HEK293 (cell line): ENCODE measurements around the gene GIT1.
A peak's percentile ranks its signal among the peaks of the same experiment; 100 is the strongest.

Source experiments
- CTCF ChIA-PET: fragments of 350-600 bp; formaldehyde crosslinking; extraction: SDS; loops from one replicate; lab custom pipeline; 2021; ENCODE audit warnings: antibody characterized with exemption; lab: Yijun Ruan, JAX
- POLR2A ChIA-PET: fragments of 300-600 bp; formaldehyde crosslinking; extraction: SDS; loops from one replicate; lab custom pipeline; 2020; ENCODE audit warnings: antibody characterized with exemption, inconsistent platforms; lab: Yijun Ruan, JAX
- H3K27ac ChIP-seq: fragments of 200-500 bp; sonication (Bioruptor generic); 2 replicates; pipeline ENCODE4 v1.5.1; 2014; ENCODE audit warnings: low read depth, low read length, control low read depth, inconsistent platforms; ENCODE audit errors: extremely low read depth
- H3K36me3 ChIP-seq, 2 experiments: fragments of 200-500 bp in 1 of 2; sonication (Bioruptor generic) in 1 of 2; 1 replicate in 1 of 2; 2 replicates in 1 of 2; pipeline ENCODE4 v1.5.1; 2014 to 2017; ENCODE audit warnings: inconsistent platforms in 2 of 2, low read length in 2 of 2; ENCODE audit not compliant: control insufficient read depth in 2 of 2, insufficient read depth in 1 of 2
- H3K4me1 ChIP-seq: fragments of 200-500 bp; sonication (Bioruptor generic); 2 replicates; pipeline ENCODE4 v1.5.1; 2014; ENCODE audit warnings: mild to moderate bottlenecking, low read length, inconsistent platforms; ENCODE audit not compliant: control insufficient read depth, insufficient read depth
- H3K4me3 ChIP-seq: 2 replicates; pipeline ENCODE4 v1.5.1; 2011; ENCODE audit warnings: low read depth, mild to moderate bottlenecking, control low read depth, low read length, moderate library complexity
- H3K9me3 ChIP-seq: fragments of 200-500 bp; sonication (Bioruptor generic); 2 replicates; pipeline ENCODE4 v1.5.1; 2014; ENCODE audit warnings: low read depth, low read length, inconsistent platforms; ENCODE audit not compliant: control insufficient read depth, insufficient read depth
- BCL11B ChIP-seq: fragments of 450-650 bp; formaldehyde crosslinking; IDR thresholded peaks from 2 replicates; pipeline ENCODE4 v1.5.1; 2016; ENCODE audit warnings: low read depth, missing biosample characterization, missing genetic modification characterization
- HOXA7 ChIP-seq: sonication (generic); formaldehyde crosslinking; IDR thresholded peaks from 2 replicates; pipeline ENCODE4 v1.8.1; 2022; ENCODE audit warnings: missing genetic modification reagents, borderline replicate concordance
- KLF8 ChIP-seq: fragments of 450-650 bp; formaldehyde crosslinking; IDR thresholded peaks from 2 replicates; pipeline ENCODE4 v1.5.1; 2016; ENCODE audit warnings: missing biosample characterization, missing genetic modification characterization
- OVOL3 ChIP-seq: fragments of 450-650 bp; formaldehyde crosslinking; IDR thresholded peaks from 2 replicates; pipeline ENCODE4 v1.5.1; 2016; ENCODE audit warnings: missing biosample characterization, missing genetic modification characterization
- REST ChIP-seq: fragments of 450-650 bp; formaldehyde crosslinking; IDR thresholded peaks from 2 replicates; pipeline ENCODE4 v1.5.1; 2016; ENCODE audit warnings: missing biosample characterization, missing genetic modification characterization
- YY1 ChIP-seq: fragments of 450-650 bp; formaldehyde crosslinking; IDR thresholded peaks from 2 replicates; pipeline ENCODE4 v1.5.1; 2018; ENCODE audit warnings: missing biosample characterization, missing genetic modification characterization
- ZBTB1 ChIP-seq: fragments of 450-650 bp; formaldehyde crosslinking; IDR thresholded peaks from 2 replicates; pipeline ENCODE4 v1.5.1; 2016; ENCODE audit warnings: missing biosample characterization, missing genetic modification characterization
- ZBTB10 ChIP-seq: fragments of 450-650 bp; formaldehyde crosslinking; IDR thresholded peaks from 2 replicates; pipeline ENCODE4 v1.5.1; 2016; ENCODE audit warnings: missing biosample characterization, missing genetic modification characterization
- ZNF132 ChIP-seq: fragments of 450-650 bp; formaldehyde crosslinking; IDR thresholded peaks from 2 replicates; pipeline ENCODE4 v1.5.1; 2017; ENCODE audit warnings: missing biosample characterization, missing genetic modification characterization, borderline replicate concordance
- ZNF174 ChIP-seq: fragments of 450-650 bp; formaldehyde crosslinking; IDR thresholded peaks from 2 replicates; pipeline ENCODE4 v1.5.0; 2017; ENCODE audit warnings: missing biosample characterization, mild to moderate bottlenecking, missing genetic modification characterization
- ZNF19 ChIP-seq: fragments of 450-650 bp; formaldehyde crosslinking; IDR thresholded peaks from 2 replicates; pipeline ENCODE4; 2016; ENCODE audit warnings: missing biosample characterization, missing genetic modification characterization, low read depth
- ZNF362 ChIP-seq: fragments of 450-650 bp; formaldehyde crosslinking; IDR thresholded peaks from 2 replicates; pipeline ENCODE4 v1.5.1; 2016; ENCODE audit warnings: missing biosample characterization, missing genetic modification characterization
- ZNF473 ChIP-seq: fragments of 450-650 bp; formaldehyde crosslinking; IDR thresholded peaks from 2 replicates; pipeline ENCODE4 v1.5.1; 2017; ENCODE audit warnings: missing biosample characterization, missing genetic modification characterization
- ZNF501 ChIP-seq: fragments of 450-650 bp; formaldehyde crosslinking; IDR thresholded peaks from 2 replicates; pipeline ENCODE4 v1.5.1; 2016; ENCODE audit warnings: missing biosample characterization, missing genetic modification characterization
- ZNF548 ChIP-seq: fragments of 450-650 bp; formaldehyde crosslinking; IDR thresholded peaks from 2 replicates; pipeline ENCODE4 v1.5.1; 2016; ENCODE audit warnings: missing biosample characterization, missing genetic modification characterization
- ZNF624 ChIP-seq: fragments of 450-650 bp; formaldehyde crosslinking; IDR thresholded peaks from 2 replicates; pipeline ENCODE4 v1.5.1; 2017; ENCODE audit warnings: missing biosample characterization, missing genetic modification characterization
- ZNF677 ChIP-seq: fragments of 450-650 bp; IDR thresholded peaks from 2 replicates; pipeline ENCODE4 v1.5.0; 2018; ENCODE audit warnings: missing biosample characterization, mild to moderate bottlenecking, missing genetic modification characterization, moderate library complexity
- ZNF768 ChIP-seq: fragments of 450-650 bp; formaldehyde crosslinking; IDR thresholded peaks from 2 replicates; pipeline ENCODE4 v1.5.1; 2018; ENCODE audit warnings: missing biosample characterization, mild to moderate bottlenecking, missing genetic modification characterization
- ZNF792 ChIP-seq: fragments of 450-650 bp; formaldehyde crosslinking; IDR thresholded peaks from 2 replicates; pipeline ENCODE4 v1.5.1; 2016; ENCODE audit warnings: missing biosample characterization, missing genetic modification characterization
- ZNF837 ChIP-seq: fragments of 450-650 bp; formaldehyde crosslinking; IDR thresholded peaks from 2 replicates; pipeline ENCODE4 v1.5.1; 2016; ENCODE audit warnings: missing biosample characterization, missing genetic modification characterization
- ZSCAN23 ChIP-seq: fragments of 450-650 bp; formaldehyde crosslinking; IDR thresholded peaks from 2 replicates; pipeline ENCODE4 v1.5.1; 2016; ENCODE audit warnings: missing biosample characterization, missing genetic modification characterization
- TF ChIP-seq, protein P1 (sequence below): fragments of 450-650 bp; formaldehyde crosslinking; IDR thresholded peaks from 2 replicates; pipeline ENCODE4 v1.5.1; 2016; ENCODE audit warnings: missing biosample characterization, missing genetic modification characterization
- TF ChIP-seq, protein P2 (sequence below): fragments of 450-650 bp; formaldehyde crosslinking; IDR thresholded peaks from 2 replicates; pipeline ENCODE4 v1.5.1; 2016; ENCODE audit warnings: missing biosample characterization, missing genetic modification characterization

The GIT1 gene

DNA sequence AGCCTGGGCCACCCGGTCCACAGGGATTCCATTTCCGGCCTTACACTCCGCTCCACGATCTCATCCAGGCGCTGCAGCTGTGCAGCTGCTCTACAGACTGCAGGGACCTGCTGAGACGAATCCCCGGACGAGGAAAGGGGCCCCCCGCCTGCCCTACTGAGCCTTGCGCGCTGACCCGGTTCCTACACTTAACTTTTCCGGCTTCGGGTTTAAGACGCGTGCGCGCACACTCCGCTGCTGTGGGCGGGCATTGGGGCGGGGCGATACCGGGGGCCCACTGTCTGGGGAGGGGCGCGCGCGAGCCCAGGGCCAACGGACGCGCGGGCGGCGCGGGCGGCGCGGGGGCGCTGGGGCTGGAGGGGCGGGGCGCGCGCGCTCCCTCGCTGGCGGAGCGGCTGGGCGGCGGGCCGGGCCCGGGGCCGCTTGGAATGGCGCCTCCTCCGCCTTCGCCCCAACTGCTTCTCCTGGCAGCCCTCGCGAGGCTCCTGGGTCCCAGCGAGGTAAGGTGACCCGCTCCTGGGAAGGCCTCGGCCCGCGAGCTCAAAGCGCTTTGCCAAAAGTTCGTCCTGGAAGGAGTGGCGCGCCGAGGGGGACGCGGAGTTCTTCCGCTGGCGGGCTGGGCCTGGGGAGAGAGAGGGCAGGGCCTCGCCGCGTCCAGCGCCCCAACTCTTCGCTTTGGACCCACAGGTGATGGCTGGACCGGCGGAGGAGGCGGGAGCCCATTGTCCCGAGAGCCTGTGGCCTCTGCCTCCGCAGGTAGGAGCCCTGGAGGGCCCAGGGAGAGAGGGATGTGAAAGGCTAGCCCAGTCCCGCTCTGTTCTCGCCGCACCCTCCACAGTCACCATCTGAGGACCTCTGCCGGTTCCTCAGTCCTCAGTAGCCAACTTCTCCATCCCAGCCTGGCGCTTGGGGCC, 20.9 kb downstream of the GIT1 start, which contains the start of gene TP53I13 (continued):
- TF ChIP-seq ZNF362 (tag by site-specific recombination) (no peak), ZNF132 (tag by site-specific recombination) (no peak), REST (tag by site-specific recombination) (peak; percentile 13; the same call in 1 of the 2 replicates)
- TF ChIP-seq, all 188 proteins: peak for 45

DNA sequence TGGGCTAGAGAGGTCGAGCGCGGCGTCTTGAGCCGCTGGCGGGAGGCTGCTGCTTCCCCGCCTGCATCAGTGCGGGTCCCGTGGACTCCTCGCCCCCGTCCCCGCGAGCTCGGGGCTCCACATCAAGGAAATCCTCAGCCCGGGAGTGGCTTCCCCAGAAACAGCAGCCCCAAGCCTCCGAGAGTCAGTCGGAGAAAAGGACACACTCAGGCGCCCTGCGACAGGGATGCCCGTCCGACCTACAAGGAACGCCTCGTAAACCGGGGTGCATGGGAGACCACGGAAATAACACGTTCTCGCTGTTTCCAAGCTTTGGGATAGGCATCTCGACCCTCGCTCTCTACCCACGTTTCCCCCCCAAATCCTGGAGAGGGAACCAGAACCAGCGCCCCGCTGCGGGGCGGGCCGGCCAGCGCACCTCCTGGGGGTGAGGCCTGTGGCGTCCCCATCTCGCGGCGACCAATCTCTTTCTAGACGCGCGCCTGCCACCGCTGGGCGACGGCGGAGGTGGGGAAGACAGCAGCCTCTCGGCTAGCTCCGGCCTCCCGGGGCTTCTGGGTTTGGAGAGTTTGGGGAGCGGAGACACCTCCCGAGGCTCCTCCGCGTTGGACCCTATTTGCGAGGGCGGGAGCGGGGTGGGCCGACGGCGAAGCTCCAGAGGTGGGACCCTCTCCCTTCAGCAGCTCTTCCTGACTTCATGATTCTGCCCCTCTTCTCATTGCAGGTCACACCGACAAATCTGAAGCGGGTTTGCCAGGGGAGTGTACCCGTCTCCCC, 21.7 kb downstream of the GIT1 start:
- H3K9me3 ChIP-seq: no peaks in the 10 kb centered on the region
- peak overlapping the region; percentile 61 for H3K4me3 ChIP-seq
- POLR2A ChIA-PET: interaction anchor here (0.6 to 4.6 kb wide), 12 partner anchors 8 to 364 kb away, joined by 3 to 28 read pairs (median 4); partner anchors contain the start of genes ANKRD13B, GIT1, NUFIP2 and TAOK1
- H3K36me3 ChIP-seq: peaks cover 5 to 23% of the 10 kb centered on the region in 2 experiments
- CTCF ChIA-PET: interaction anchor here (0.6 to 4.6 kb wide), 7 partner anchors 13 to 769 kb away, joined by 3 to 29 read pairs (median 9); partner anchors contain the start of gene ANKRD13B
- H3K4me1 ChIP-seq: peaks cover 13% of the 10 kb centered on the region
- peak overlapping the region; percentile 87 for H3K27ac ChIP-seq
- TF ChIP-seq ZNF19 (tag by site-specific recombination) (no peak), ZNF677 (tag by site-specific recombination) (no peak), ZNF473 (no peak), ZNF501 (tag by site-specific recombination) (no peak), YY1 (tag by site-specific recombination) (no peak), ZNF768 (no peak), ZSCAN23 (tag by site-specific recombination) (no peak), ZNF174 (no peak), ZNF792 (no peak; the same call in 1 of the 2 replicates), ZNF548 (tag by site-specific recombination) (no peak), ZBTB1 (tag by site-specific recombination) (no peak), ZNF624 (tag by site-specific recombination) (no peak), OVOL3 (tag by site-specific recombination) (no peak), ZBTB10 (peak; percentile 74), KLF8 (no peak; the same call in 1 of the 2 replicates), ZNF837 (tag by site-specific recombination) (no peak), HOXA7 (CRISPR knock-in tag) (no peak), BCL11B (tag by site-specific recombination) (no peak)
- TF ChIP-seq, protein P1, sequence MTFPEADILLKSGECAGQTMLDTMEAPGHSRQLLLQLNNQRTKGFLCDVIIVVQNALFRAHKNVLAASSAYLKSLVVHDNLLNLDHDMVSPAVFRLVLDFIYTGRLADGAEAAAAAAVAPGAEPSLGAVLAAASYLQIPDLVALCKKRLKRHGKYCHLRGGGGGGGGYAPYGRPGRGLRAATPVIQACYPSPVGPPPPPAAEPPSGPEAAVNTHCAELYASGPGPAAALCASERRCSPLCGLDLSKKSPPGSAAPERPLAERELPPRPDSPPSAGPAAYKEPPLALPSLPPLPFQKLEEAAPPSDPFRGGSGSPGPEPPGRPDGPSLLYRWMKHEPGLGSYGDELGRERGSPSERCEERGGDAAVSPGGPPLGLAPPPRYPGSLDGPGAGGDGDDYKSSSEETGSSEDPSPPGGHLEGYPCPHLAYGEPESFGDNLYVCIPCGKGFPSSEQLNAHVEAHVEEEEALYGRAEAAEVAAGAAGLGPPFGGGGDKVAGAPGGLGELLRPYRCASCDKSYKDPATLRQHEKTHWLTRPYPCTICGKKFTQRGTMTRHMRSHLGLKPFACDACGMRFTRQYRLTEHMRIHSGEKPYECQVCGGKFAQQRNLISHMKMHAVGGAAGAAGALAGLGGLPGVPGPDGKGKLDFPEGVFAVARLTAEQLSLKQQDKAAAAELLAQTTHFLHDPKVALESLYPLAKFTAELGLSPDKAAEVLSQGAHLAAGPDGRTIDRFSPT (tag by site-specific recombination): no peak; the same call in 1 of the 2 replicates
- TF ChIP-seq, protein P2, sequence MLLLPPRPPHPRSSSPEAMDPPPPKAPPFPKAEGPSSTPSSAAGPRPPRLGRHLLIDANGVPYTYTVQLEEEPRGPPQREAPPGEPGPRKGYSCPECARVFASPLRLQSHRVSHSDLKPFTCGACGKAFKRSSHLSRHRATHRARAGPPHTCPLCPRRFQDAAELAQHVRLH (tag by site-specific recombination): no peak
